GM13976 (cell line): ENCODE measurements around the gene DLL4.

Experiments
- DNase-seq: peaks from one replicate; pipeline ENCODE4 v3.0.0; 2012; ENCODE audit warnings: low spot score
- in situ Hi-C: fragments of 300-500 bp; cut with MboI; formaldehyde crosslinking; loops from one replicate; pipeline ENCODE4 v1.12.0; 2022; ENCODE audit warnings: low sequenced_read_pairs, mixed read lengths, inconsistent platforms; ENCODE audit not compliant: unreplicated experiment
- TF ChIP-seq, protein P1 (sequence below): IDR thresholded peaks from 2 replicates; pipeline ENCODE4 v1.5.1; 2012; ENCODE audit warnings: borderline replicate concordance, mild to moderate bottlenecking; ENCODE audit not compliant: insufficient read depth; ENCODE audit errors: extremely low read depth, missing control alignments, control extremely low read depth

Gene DLL4

GRCh38 chr15:40899536-40900207 is 29.5 kb upstream of the DLL4 start:
- TF ChIP-seq, protein P1, sequence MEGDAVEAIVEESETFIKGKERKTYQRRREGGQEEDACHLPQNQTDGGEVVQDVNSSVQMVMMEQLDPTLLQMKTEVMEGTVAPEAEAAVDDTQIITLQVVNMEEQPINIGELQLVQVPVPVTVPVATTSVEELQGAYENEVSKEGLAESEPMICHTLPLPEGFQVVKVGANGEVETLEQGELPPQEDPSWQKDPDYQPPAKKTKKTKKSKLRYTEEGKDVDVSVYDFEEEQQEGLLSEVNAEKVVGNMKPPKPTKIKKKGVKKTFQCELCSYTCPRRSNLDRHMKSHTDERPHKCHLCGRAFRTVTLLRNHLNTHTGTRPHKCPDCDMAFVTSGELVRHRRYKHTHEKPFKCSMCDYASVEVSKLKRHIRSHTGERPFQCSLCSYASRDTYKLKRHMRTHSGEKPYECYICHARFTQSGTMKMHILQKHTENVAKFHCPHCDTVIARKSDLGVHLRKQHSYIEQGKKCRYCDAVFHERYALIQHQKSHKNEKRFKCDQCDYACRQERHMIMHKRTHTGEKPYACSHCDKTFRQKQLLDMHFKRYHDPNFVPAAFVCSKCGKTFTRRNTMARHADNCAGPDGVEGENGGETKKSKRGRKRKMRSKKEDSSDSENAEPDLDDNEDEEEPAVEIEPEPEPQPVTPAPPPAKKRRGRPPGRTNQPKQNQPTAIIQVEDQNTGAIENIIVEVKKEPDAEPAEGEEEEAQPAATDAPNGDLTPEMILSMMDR, result no peak
- DNase-seq, result no peak
- in situ Hi-C loops, result loop anchor here (25.0 kb wide), 1 partner anchor 113 kb away; no protein-coding TSS in a partner anchor

DNA sequence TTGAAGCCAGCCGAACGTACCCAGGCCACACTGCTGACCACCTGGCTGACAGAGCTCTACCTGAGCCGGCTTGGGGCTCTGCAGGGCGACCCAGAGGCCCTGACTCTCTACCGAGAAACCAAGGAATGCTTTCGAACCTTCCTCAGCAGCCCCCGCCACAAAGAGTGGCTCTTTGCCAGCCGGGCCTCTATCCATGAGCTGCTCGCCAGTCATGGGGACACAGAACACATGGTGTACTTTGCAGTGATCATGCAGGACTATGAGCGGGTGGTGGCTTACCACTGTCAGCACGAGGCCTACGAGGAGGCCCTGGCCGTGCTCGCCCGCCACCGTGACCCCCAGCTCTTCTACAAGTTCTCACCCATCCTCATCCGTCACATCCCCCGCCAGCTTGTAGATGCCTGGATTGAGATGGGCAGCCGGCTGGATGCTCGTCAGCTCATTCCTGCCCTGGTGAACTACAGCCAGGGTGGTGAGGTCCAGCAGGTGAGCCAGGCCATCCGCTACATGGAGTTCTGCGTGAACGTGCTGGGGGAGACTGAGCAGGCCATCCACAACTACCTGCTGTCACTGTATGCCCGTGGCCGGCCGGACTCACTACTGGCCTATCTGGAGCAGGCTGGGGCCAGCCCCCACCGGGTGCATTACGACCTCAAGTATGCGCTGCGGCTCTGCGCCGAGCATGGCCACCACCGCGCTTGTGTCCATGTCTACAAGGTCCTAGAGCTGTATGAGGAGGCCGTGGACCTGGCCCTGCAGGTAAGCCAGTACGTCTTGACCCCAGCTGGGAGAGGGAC is 28.7 kb upstream of the DLL4 start:
- TF ChIP-seq, protein P1, result no peak
- DNase-seq, result no peak
- in situ Hi-C loops, result loop anchor here (25.0 kb wide), 1 partner anchor 112 kb away; no protein-coding TSS in a partner anchor

- no peak for DNase-seq
- TF ChIP-seq, protein P1, result no peak
- in situ Hi-C loops, result loop anchor here (25.0 kb wide), 1 partner anchor 111 kb away; no protein-coding TSS in a partner anchor
These were observed 28.1 kb upstream of the DLL4 start for GRCh38 chr15:40901053-40901443.

DNA sequence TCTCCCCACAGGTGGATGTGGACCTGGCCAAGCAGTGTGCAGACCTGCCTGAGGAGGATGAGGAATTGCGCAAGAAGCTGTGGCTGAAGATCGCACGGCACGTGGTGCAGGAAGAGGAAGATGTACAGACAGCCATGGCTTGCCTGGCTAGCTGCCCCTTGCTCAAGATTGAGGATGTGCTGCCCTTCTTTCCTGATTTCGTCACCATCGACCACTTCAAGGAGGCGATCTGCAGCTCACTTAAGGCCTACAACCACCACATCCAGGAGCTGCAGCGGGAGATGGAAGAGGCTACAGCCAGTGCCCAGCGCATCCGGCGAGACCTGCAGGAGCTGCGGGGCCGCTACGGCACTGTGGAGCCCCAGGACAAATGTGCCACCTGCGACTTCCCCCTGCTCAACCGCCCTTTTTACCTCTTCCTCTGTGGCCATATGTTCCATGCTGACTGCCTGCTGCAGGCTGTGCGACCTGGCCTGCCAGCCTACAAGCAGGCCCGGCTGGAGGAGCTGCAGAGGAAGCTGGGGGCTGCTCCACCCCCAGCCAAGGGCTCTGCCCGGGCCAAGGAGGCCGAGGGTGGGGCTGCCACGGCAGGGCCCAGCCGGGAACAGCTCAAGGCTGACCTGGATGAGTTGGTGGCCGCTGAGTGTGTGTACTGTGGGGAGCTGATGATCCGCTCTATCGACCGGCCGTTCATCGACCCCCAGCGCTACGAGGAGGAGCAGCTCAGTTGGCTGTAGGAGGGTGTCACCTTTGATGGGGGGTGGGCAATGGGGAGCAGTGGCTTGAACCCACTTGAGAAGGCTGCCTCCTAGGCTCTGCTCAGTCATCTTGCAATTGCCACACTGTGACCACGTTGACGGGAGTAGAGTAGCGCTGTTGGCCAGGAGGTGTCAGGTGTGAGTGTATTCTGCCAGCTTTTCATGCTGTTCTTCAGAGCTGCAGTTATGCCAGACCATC is 26.3 kb upstream of the DLL4 start:
- in situ Hi-C loops, result loop anchor here (25.0 kb wide), 1 partner anchor 109 kb away; no protein-coding TSS in a partner anchor
- no peak for DNase-seq
- TF ChIP-seq, protein P1, result no peak

- TF ChIP-seq, protein P1, result no peak
- DNase-seq, result no peak
- in situ Hi-C loops, result loop anchor here (25.0 kb wide), 1 partner anchor 108 kb away; no protein-coding TSS in a partner anchor
These were observed 24.5 kb upstream of the DLL4 start for GRCh38 chr15:40904552-40905201.
